Amniotic epithelial cell (primary cell): Measurements from ENCODE around the gene LCNL1.
A peak's percentile ranks its signal among the peaks of the same experiment; 100 is the strongest.

Experiments used
- DNase-seq: peaks from one replicate; pipeline ENCODE4 v3.0.0-alpha.2; 2010; ENCODE audit warnings: low read depth

LCNL1 gene

GRCh38 chr9:137011907-137012675 lies 29.3 kb downstream of the LCNL1 start:
- no peak for DNase-seq

GRCh38 chr9:137012694-137013570 lies 30.1 kb downstream of the LCNL1 start:
- no peak for DNase-seq

GRCh38 chr9:137013571-137013940 lies 30.8 kb downstream of the LCNL1 start:
- no peak for DNase-seq

GRCh38 chr9:137014166-137014565 lies 31.4 kb downstream of the LCNL1 start:
- no peak for DNase-seq

- no peak for DNase-seq
Measured at GRCh38 chr9:137014776-137015539, 32.2 kb downstream of the LCNL1 start.

- DNase-seq, result no peak
Measured at GRCh38 chr9:137015540-137015930, 32.7 kb downstream of the LCNL1 start.

GRCh38 chr9:137015976-137016375 lies 33.2 kb downstream of the LCNL1 start:
- no peak for DNase-seq

GRCh38 chr9:137016436-137016835 lies 33.6 kb downstream of the LCNL1 start:
- DNase-seq, result no peak

GRCh38 chr9:137017071-137017470 lies 34.3 kb downstream of the LCNL1 start:
- DNase-seq, result no peak

- DNase-seq, result no peak
Measured at GRCh38 chr9:137017791-137018497, 35.2 kb downstream of the LCNL1 start.

GRCh38 chr9:137018761-137019559 lies 36.2 kb downstream of the LCNL1 start:
- no peak for DNase-seq

GRCh38 chr9:137019891-137020683 lies 37.3 kb downstream of the LCNL1 start:
- DNase-seq, result no peak

GRCh38 chr9:137020771-137021567 lies 38.2 kb downstream of the LCNL1 start:
- no peak for DNase-seq

- no peak for DNase-seq
Measured at GRCh38 chr9:137021568-137021978, 38.8 kb downstream of the LCNL1 start.

GRCh38 chr9:137021979-137022661 lies 39.3 kb downstream of the LCNL1 start:
- DNase-seq, result peak; percentile 62

GRCh38 chr9:137022662-137023008 lies 39.8 kb downstream of the LCNL1 start:
- no peak for DNase-seq

GRCh38 chr9:137023157-137023556 lies 40.4 kb downstream of the LCNL1 start:
- DNase-seq, result no peak

GRCh38 chr9:137023583-137023991 lies 40.8 kb downstream of the LCNL1 start:
- no peak for DNase-seq

GRCh38 chr9:137025517-137025966 lies 42.7 kb downstream of the LCNL1 start:
- DNase-seq, result peak; percentile 31
